Inflammatory macrophage treated with lipopolysaccharide for 4 hours (primary cell): ENCODE data around the gene TMEM218.
"Not testable (repeated sequence)": the region's sequence is repeated elsewhere in the genome, so short reads cannot be mapped to it uniquely, and the experiment has no call there.

Experiments
- DNase-seq: peaks from one replicate; pipeline ENCODE4 v3.0.0-alpha.2; 2020

TMEM218 gene

GRCh38 chr11:125128450-125128849 is 17.0 kb upstream of the TMEM218 start:
- no peak for DNase-seq

- peak; percentile 55 for DNase-seq
Observed at GRCh38 chr11:125124618-125124992, 13.2 kb upstream of the TMEM218 start.

- DNase-seq: peak; percentile 60
Observed at GRCh38 chr11:125123947-125124617, 12.7 kb upstream of the TMEM218 start.

- no peak for DNase-seq
Observed at GRCh38 chr11:125123194-125123946, 11.9 kb upstream of the TMEM218 start.

GRCh38 chr11:125117429-125117828 is 6.0 kb upstream of the TMEM218 start:
- DNase-seq: no peak

- DNase-seq: no peak
Observed at GRCh38 chr11:125114518-125114917, 3.1 kb upstream of the TMEM218 start.

- no peak for DNase-seq
Observed at GRCh38 chr11:125112208-125112604, 780 bp upstream of the TMEM218 start.

GRCh38 chr11:125111001-125111342 is 454 bp downstream of the TMEM218 start:
- DNase-seq: no peak

GRCh38 chr11:125110506-125110905 is 920 bp downstream of the TMEM218 start:
- no peak for DNase-seq

GRCh38 chr11:125108469-125108868 is 3.0 kb downstream of the TMEM218 start:
- DNase-seq: no peak

- DNase-seq: peak; percentile 66
Observed at GRCh38 chr11:125105926-125106325, 5.5 kb downstream of the TMEM218 start.

- DNase-seq: peak; percentile 87
Observed at GRCh38 chr11:125102510-125102909, 8.9 kb downstream of the TMEM218 start.

GRCh38 chr11:125102025-125102424 is 9.4 kb downstream of the TMEM218 start:
- no peak for DNase-seq

- DNase-seq: no peak
Observed at GRCh38 chr11:125101596-125101995, 9.8 kb downstream of the TMEM218 start.

- no peak for DNase-seq
Observed at GRCh38 chr11:125100136-125100535, 11.3 kb downstream of the TMEM218 start.

- no peak for DNase-seq
Observed at GRCh38 chr11:125094731-125095130, 16.7 kb downstream of the TMEM218 start.

GRCh38 chr11:125093502-125093901 is 17.9 kb downstream of the TMEM218 start:
- DNase-seq: no peak

GRCh38 chr11:125092669-125093068 is 18.8 kb downstream of the TMEM218 start:
- DNase-seq: no peak

- no peak for DNase-seq
Observed at GRCh38 chr11:125091877-125092664, 19.4 kb downstream of the TMEM218 start.

GRCh38 chr11:125091247-125091876 is 20.1 kb downstream of the TMEM218 start:
- peak; percentile 36 for DNase-seq

GRCh38 chr11:125090816-125091215 is 20.6 kb downstream of the TMEM218 start:
- no peak for DNase-seq

GRCh38 chr11:125090151-125090550 is 21.3 kb downstream of the TMEM218 start:
- not testable (repeated sequence) for DNase-seq

GRCh38 chr11:125089481-125089880 is 21.9 kb downstream of the TMEM218 start:
- DNase-seq: not testable (repeated sequence)
